MM.1S (cell line): ENCODE results near the gene TJAP1.

ENCODE experiments used
- EZH2 ChIP-seq: fragments of 300-600 bp; sonication (generic); optimal IDR thresholded peaks from 2 replicates; pipeline ENCODE3; 2017; ENCODE audit warnings: low read depth, mild to moderate bottlenecking, antibody characterized with exemption, low read length, mixed read lengths
- TF ChIP-seq, protein P1 (sequence below): fragments of 300-600 bp; sonication (generic); IDR thresholded peaks from 2 replicates; pipeline ENCODE4 v1.5.1; 2016; ENCODE audit warnings: antibody characterized with exemption, low read length, mixed read lengths

DNA sequence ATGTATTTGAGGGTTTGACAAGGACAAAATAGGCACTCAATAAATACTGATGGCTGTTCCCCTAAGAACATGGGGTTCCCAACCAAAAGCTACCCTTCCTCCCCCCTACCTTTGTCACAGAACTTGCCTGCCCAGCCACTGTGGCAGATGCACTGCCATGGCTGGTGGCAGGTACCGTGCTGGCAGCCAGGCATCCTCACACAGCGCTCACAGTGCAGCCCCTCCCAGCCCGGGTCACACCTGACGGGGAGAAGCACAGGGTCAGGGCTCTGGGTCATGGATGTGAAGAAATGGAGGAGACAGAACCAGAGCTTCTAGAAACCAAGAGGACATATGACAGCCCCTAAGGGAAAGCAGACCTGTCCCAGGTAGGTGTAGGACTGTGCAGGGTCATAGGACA lies 24.5 kb upstream of the TJAP1 start:
- TF ChIP-seq, protein P1, sequence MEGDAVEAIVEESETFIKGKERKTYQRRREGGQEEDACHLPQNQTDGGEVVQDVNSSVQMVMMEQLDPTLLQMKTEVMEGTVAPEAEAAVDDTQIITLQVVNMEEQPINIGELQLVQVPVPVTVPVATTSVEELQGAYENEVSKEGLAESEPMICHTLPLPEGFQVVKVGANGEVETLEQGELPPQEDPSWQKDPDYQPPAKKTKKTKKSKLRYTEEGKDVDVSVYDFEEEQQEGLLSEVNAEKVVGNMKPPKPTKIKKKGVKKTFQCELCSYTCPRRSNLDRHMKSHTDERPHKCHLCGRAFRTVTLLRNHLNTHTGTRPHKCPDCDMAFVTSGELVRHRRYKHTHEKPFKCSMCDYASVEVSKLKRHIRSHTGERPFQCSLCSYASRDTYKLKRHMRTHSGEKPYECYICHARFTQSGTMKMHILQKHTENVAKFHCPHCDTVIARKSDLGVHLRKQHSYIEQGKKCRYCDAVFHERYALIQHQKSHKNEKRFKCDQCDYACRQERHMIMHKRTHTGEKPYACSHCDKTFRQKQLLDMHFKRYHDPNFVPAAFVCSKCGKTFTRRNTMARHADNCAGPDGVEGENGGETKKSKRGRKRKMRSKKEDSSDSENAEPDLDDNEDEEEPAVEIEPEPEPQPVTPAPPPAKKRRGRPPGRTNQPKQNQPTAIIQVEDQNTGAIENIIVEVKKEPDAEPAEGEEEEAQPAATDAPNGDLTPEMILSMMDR, result no peak
- no peak for TF ChIP-seq EZH2
